Neural cell (in vitro differentiated cells): Measurements from ENCODE around the gene CATSPER1. TPM values are rescaled to one million over a fixed set of nuclear protein-coding genes. Genes with fewer than 3 reads are reported as not detected.

Experiments used
- H2AFZ ChIP-seq: fragments of 200-600, 300-800 bp; sonication (generic), shearing (Covaris generic); 2 replicates; pipeline ENCODE4 v1.6.0; 2014; ENCODE audit warnings: low read depth, mild to moderate bottlenecking, antibody characterized with exemption, low read length, moderate library complexity
- H3F3A ChIP-seq: fragments of 200-600 bp; shearing (Covaris generic); 2 replicates; pipeline ENCODE4 v1.6.1; 2016; ENCODE audit warnings: mild to moderate bottlenecking, moderate library complexity, mixed read lengths, antibody characterized with exemption, low read length; ENCODE audit not compliant: insufficient read depth, poor library complexity, severe bottlenecking
- H3K27ac ChIP-seq: fragments of 200-600, 300-800 bp; sonication (generic), shearing (Covaris generic); 2 replicates; pipeline ENCODE4 v1.5.1; 2014; ENCODE audit warnings: mild to moderate bottlenecking, low read length, moderate library complexity
- H3K27me3 ChIP-seq: fragments of 300-800, 200-600 bp; sonication (generic), shearing (Covaris generic); 2 replicates; pipeline ENCODE4 v1.6.0; 2014; ENCODE audit warnings: mild to moderate bottlenecking, low read depth, low read length, moderate library complexity; ENCODE audit not compliant: insufficient read depth
- H3K36me3 ChIP-seq: fragments of 300-800, 200-600 bp; sonication (generic), shearing (Covaris generic); 2 replicates; pipeline ENCODE4 v1.5.1; 2014; ENCODE audit warnings: mild to moderate bottlenecking, antibody characterized with exemption, low read length, moderate library complexity; ENCODE audit not compliant: insufficient read depth
- H3K4me2 ChIP-seq: fragments of 300-800, 200-600 bp; sonication (generic), shearing (Covaris generic); 2 replicates; pipeline ENCODE4 v1.6.0; 2014; ENCODE audit warnings: mild to moderate bottlenecking, low read length
- H3K4me3 ChIP-seq: fragments of 300-800, 200-600 bp; sonication (generic), shearing (Covaris generic); 2 replicates; pipeline ENCODE4 v1.5.1; 2014; ENCODE audit warnings: mild to moderate bottlenecking, low read length, moderate library complexity
- H3K79me2 ChIP-seq: fragments of 200-600 bp; shearing (Covaris generic); replicated peaks from 2 replicates; pipeline ENCODE4 v1.6.0; 2014; ENCODE audit warnings: mild to moderate bottlenecking, low read length, moderate library complexity; ENCODE audit not compliant: insufficient read depth
- H3K9ac ChIP-seq: fragments of 300-800, 200-600 bp; sonication (generic), shearing (Covaris generic); 2 replicates; pipeline ENCODE4 v1.6.1; 2016; ENCODE audit warnings: mild to moderate bottlenecking, low read length, mixed read lengths
- H3K9me2 ChIP-seq: fragments of 200-600 bp; shearing (Covaris generic); 2 replicates; pipeline ENCODE4 v1.6.1; 2016; ENCODE audit warnings: mild to moderate bottlenecking, low read length, mixed read lengths; ENCODE audit not compliant: insufficient read depth
- H3K9me3 ChIP-seq: fragments of 200-600, 300-800 bp; sonication (generic), shearing (Covaris generic); 2 replicates; pipeline ENCODE4 v1.6.1; 2016; ENCODE audit warnings: mild to moderate bottlenecking, mixed run types, low read length, moderate library complexity, mixed read lengths
- H4K20me1 ChIP-seq: fragments of 200-600 bp; shearing (Covaris generic); 2 replicates; pipeline ENCODE4 v1.6.1; 2016; ENCODE audit warnings: mild to moderate bottlenecking, mixed run types; ENCODE audit not compliant: insufficient read depth
- EP300 ChIP-seq: fragments of 450-650 bp; conservative IDR thresholded peaks from 2 replicates; pipeline ENCODE4 v1.6.1; 2014; ENCODE audit warnings: antibody characterized with exemption, mild to moderate bottlenecking, moderate library complexity; ENCODE audit not compliant: poor library complexity, severe bottlenecking
- EZH2 ChIP-seq: fragments of 200-600, 300-800 bp; shearing (Covaris generic), sonication (generic); IDR thresholded peaks from 2 replicates; pipeline ENCODE4 v1.6.1; 2014; ENCODE audit warnings: antibody characterized with exemption, low read length, borderline replicate concordance, mild to moderate bottlenecking; ENCODE audit not compliant: insufficient read depth, poor library complexity, severe bottlenecking
- MXI1 ChIP-seq: fragments of 450-650 bp; conservative IDR thresholded peaks from 2 replicates; pipeline ENCODE4 v1.6.1; 2014; ENCODE audit warnings: antibody characterized with exemption, mild to moderate bottlenecking; ENCODE audit not compliant: poor library complexity, severe bottlenecking
- POLR2AphosphoS5 ChIP-seq: IDR thresholded peaks from 2 replicates; pipeline ENCODE4 v1.6.1; 2012
- RAD21 ChIP-seq: fragments of 450-650 bp; conservative IDR thresholded peaks from 2 replicates; pipeline ENCODE4 v1.6.1; 2014; ENCODE audit warnings: antibody characterized with exemption, mild to moderate bottlenecking, moderate library complexity
- SMC3 ChIP-seq: fragments of 450-650 bp; conservative IDR thresholded peaks from 2 replicates; pipeline ENCODE4 v1.6.1; 2014; ENCODE audit warnings: antibody characterized with exemption, mild to moderate bottlenecking, moderate library complexity; ENCODE audit not compliant: poor library complexity
- TAF1 ChIP-seq: IDR thresholded peaks from 2 replicates; pipeline ENCODE4 v1.6.1; 2012; ENCODE audit warnings: low read depth
- polyA plus RNA-seq: library from polyadenylated mRNA; depleted of rRNA; stranded (reverse); fragments of >200 nt; gene quantifications from 2 replicates; pipeline ENCODE4 v1.2.3, GENCODE V29; 2014
- TF ChIP-seq, protein P1 (sequence below): fragments of 450-650 bp; IDR thresholded peaks from 2 replicates; pipeline ENCODE4 v1.5.1; 2014; ENCODE audit warnings: antibody characterized with exemption, mild to moderate bottlenecking, moderate library complexity; ENCODE audit not compliant: poor library complexity, severe bottlenecking
- TF ChIP-seq, protein P2 (sequence below): IDR thresholded peaks from 2 replicates; pipeline ENCODE4 v1.6.1; 2012; ENCODE audit warnings: borderline replicate concordance

The CATSPER1 gene
- polyA plus RNA-seq, 1 donor from 2014 or later: not detected

DNA sequence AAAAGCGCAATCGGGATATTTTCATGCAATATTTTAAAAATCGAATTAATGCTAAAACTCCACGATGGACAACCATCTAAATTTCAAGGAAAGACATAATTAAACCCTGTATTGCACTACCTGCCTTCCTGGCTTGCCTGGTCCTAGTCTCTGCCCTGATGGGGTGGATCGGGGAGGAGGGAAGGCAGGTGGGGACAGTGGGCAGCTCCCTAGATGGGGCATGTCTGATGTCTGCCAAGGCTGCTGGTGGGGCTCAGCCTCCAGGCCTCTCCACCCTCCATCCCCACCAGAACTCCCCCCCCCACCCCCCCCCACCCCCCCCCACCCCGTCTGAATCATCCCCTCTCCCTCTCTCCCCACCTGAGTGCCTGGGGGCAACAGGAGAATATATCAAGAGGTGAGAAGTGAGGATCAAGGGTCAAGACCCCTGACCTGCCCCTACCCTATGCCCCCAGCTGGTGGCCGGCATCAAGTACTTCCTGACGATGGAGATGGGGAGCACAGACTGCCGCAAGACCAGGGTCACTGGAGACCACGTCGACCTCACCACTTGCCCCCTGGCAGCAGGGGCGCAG is 13.8 kb downstream of the CATSPER1 start:
- no peak overlapping the region for H2AFZ ChIP-seq
- no peaks in the 10 kb centered on the region for H3F3A ChIP-seq
- no peaks in the 10 kb centered on the region for H3K9me2 ChIP-seq
- H3K79me2 ChIP-seq: no peaks in the 10 kb centered on the region
- no peak overlapping the region for H3K27ac ChIP-seq
- TF ChIP-seq POLR2AphosphoS5 (no peak), EP300 (no peak), MXI1 (no peak), EZH2 (no peak), SMC3 (no peak), TAF1 (no peak), RAD21 (no peak)
- TF ChIP-seq, protein P1, sequence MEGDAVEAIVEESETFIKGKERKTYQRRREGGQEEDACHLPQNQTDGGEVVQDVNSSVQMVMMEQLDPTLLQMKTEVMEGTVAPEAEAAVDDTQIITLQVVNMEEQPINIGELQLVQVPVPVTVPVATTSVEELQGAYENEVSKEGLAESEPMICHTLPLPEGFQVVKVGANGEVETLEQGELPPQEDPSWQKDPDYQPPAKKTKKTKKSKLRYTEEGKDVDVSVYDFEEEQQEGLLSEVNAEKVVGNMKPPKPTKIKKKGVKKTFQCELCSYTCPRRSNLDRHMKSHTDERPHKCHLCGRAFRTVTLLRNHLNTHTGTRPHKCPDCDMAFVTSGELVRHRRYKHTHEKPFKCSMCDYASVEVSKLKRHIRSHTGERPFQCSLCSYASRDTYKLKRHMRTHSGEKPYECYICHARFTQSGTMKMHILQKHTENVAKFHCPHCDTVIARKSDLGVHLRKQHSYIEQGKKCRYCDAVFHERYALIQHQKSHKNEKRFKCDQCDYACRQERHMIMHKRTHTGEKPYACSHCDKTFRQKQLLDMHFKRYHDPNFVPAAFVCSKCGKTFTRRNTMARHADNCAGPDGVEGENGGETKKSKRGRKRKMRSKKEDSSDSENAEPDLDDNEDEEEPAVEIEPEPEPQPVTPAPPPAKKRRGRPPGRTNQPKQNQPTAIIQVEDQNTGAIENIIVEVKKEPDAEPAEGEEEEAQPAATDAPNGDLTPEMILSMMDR: no peak
- TF ChIP-seq, protein P2, sequence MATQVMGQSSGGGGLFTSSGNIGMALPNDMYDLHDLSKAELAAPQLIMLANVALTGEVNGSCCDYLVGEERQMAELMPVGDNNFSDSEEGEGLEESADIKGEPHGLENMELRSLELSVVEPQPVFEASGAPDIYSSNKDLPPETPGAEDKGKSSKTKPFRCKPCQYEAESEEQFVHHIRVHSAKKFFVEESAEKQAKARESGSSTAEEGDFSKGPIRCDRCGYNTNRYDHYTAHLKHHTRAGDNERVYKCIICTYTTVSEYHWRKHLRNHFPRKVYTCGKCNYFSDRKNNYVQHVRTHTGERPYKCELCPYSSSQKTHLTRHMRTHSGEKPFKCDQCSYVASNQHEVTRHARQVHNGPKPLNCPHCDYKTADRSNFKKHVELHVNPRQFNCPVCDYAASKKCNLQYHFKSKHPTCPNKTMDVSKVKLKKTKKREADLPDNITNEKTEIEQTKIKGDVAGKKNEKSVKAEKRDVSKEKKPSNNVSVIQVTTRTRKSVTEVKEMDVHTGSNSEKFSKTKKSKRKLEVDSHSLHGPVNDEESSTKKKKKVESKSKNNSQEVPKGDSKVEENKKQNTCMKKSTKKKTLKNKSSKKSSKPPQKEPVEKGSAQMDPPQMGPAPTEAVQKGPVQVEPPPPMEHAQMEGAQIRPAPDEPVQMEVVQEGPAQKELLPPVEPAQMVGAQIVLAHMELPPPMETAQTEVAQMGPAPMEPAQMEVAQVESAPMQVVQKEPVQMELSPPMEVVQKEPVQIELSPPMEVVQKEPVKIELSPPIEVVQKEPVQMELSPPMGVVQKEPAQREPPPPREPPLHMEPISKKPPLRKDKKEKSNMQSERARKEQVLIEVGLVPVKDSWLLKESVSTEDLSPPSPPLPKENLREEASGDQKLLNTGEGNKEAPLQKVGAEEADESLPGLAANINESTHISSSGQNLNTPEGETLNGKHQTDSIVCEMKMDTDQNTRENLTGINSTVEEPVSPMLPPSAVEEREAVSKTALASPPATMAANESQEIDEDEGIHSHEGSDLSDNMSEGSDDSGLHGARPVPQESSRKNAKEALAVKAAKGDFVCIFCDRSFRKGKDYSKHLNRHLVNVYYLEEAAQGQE: no peak
- H3K4me2 ChIP-seq: no peak overlapping the region
- H3K9me3 ChIP-seq: no peaks in the 10 kb centered on the region
- H4K20me1 ChIP-seq: no peaks in the 10 kb centered on the region
- no peaks in the 10 kb centered on the region for H3K36me3 ChIP-seq
- no peak overlapping the region for H3K9ac ChIP-seq
- peaks cover 15% of the 10 kb centered on the region for H3K27me3 ChIP-seq
- no peak overlapping the region for H3K4me3 ChIP-seq

DNA sequence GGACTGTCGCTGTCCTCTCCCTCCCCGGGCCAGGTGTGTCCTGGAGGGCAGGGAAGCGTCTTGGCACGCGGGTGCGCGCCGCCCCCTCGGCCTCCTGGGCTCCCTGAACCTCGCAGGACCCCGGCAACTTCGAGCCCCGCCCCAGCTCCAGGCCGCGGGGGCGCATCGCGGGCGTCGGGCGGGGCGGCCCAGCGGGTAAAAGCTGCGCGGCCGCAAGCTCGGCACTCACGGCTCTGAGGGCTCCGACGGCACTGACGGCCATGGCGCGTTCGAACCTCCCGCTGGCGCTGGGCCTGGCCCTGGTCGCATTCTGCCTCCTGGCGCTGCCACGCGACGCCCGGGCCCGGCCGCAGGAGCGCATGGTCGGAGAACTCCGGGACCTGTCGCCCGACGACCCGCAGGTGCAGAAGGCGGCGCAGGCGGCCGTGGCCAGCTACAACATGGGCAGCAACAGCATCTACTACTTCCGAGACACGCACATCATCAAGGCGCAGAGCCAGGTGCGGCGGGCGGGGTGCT is 14.4 kb downstream of the CATSPER1 start, which contains the start of gene CST6:
Gene CST6, plus strand, starts transcription at position 224 of the 519 bp plus-strand sequence. Its CDS starts 37 bp downstream, at position 261.
- Histone ChIP-seq H3K79me2 (no peaks in the 10 kb centered on the region), H3K36me3 (no peaks in the 10 kb centered on the region), H3K27ac (no peak within 1 kb of the TSS), H3K9ac (no peak within 1 kb of the TSS), H3K9me2 (no peaks in the 10 kb centered on the region), H2AFZ (no peak within 1 kb of the TSS), H4K20me1 (no peaks in the 10 kb centered on the region), H3F3A (no peaks in the 10 kb centered on the region), H3K4me3 (no peak within 1 kb of the TSS), H3K27me3 (peaks cover 15% of the 10 kb centered on the region), H3K9me3 (no peaks in the 10 kb centered on the region), H3K4me2 (no peak within 1 kb of the TSS)
- TF ChIP-seq POLR2AphosphoS5: no peak
